Middle frontal gyrus (tissue), 1 donor: Measurements from ENCODE around the gene PHLPP1.
"Not testable (repeated sequence)": the region's sequence is repeated elsewhere in the genome, so short reads cannot be mapped to it uniquely, and the experiment has no call there.

Experiments used
- DNase-seq: peaks from one replicate; pipeline ENCODE4 v3.0.0-alpha.2; 2015; ENCODE audit warnings: low spot score; ENCODE audit errors: extremely low spot score

PHLPP1 gene

GRCh38 chr18:62807396-62807795 lies 92.1 kb downstream of the PHLPP1 start:
- no peak for DNase-seq

GRCh38 chr18:62808123-62808522 lies 92.8 kb downstream of the PHLPP1 start:
- no peak for DNase-seq

- DNase-seq, result not testable (repeated sequence)
Observed at GRCh38 chr18:62809445-62809844, 94.1 kb downstream of the PHLPP1 start.

GRCh38 chr18:62809900-62810299 lies 94.6 kb downstream of the PHLPP1 start:
- DNase-seq, result no peak

GRCh38 chr18:62810682-62811081 lies 95.3 kb downstream of the PHLPP1 start:
- DNase-seq, result no peak

- DNase-seq, result no peak
Observed at GRCh38 chr18:62811674-62812073, 96.3 kb downstream of the PHLPP1 start.

GRCh38 chr18:62812242-62812641 lies 96.9 kb downstream of the PHLPP1 start:
- DNase-seq, result no peak

GRCh38 chr18:62812876-62813275 lies 97.5 kb downstream of the PHLPP1 start:
- no peak for DNase-seq

- no peak for DNase-seq
Observed at GRCh38 chr18:62814132-62814759, 98.9 kb downstream of the PHLPP1 start.

GRCh38 chr18:62825382-62825781 lies 110.0 kb downstream of the PHLPP1 start:
- DNase-seq, result no peak

GRCh38 chr18:62827397-62827796 lies 112.1 kb downstream of the PHLPP1 start:
- DNase-seq, result no peak

- DNase-seq, result no peak
Observed at GRCh38 chr18:62828091-62828640, 112.8 kb downstream of the PHLPP1 start.

GRCh38 chr18:62828852-62829251 lies 113.5 kb downstream of the PHLPP1 start:
- no peak for DNase-seq

- DNase-seq, result no peak
Observed at GRCh38 chr18:62829936-62830335, 114.6 kb downstream of the PHLPP1 start.

GRCh38 chr18:62832282-62832681 lies 116.9 kb downstream of the PHLPP1 start:
- DNase-seq, result no peak

- no peak for DNase-seq
Observed at GRCh38 chr18:62833494-62833893, 118.2 kb downstream of the PHLPP1 start.

GRCh38 chr18:62834715-62835114 lies 119.4 kb downstream of the PHLPP1 start:
- DNase-seq, result no peak

- DNase-seq, result no peak
Observed at GRCh38 chr18:62837011-62837410, 121.7 kb downstream of the PHLPP1 start.

GRCh38 chr18:62838475-62839098 lies 123.2 kb downstream of the PHLPP1 start:
- DNase-seq, result no peak

GRCh38 chr18:62839874-62840713 lies 124.8 kb downstream of the PHLPP1 start:
- DNase-seq, result no peak

GRCh38 chr18:62841405-62841804 lies 126.1 kb downstream of the PHLPP1 start:
- DNase-seq, result no peak

- no peak for DNase-seq
Observed at GRCh38 chr18:62842898-62843297, 127.6 kb downstream of the PHLPP1 start.
